ENCODE data around the gene NCOR1.
"Not testable (repeated sequence)": the region's sequence is repeated elsewhere in the genome, so short reads cannot be mapped to it uniquely, and the experiment has no call there.

NCOR1 gene

DNA sequence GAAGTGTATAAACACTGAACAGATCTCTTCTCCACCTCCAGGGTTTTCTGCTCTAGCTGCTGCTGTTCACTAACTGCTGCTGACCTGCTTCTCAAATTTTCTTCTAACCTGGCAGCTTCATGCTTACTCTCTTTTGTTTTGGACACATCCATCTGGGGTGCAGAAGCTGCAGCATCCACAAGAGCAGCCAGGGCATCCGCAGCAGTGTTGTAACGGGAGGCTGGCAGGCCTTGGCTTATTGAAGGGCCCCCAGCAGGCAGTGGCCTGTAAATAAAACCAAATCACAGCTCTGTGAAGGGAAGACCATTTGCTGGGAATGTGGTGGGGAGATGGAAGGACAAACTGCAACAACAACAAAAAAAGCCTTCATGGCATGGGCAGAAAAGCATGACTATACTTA, 153.7 kb downstream of the NCOR1 start:
- no peak overlapping the region for H3K4me3 ChIP-seq (ENCODE audit: low read depth, low read length)
- in situ Hi-C loops (cut with HindIII; ENCODE audit: low sequenced_read_pairs): no loop called here
- no peak for DNase-seq (ENCODE audit: low read depth, low spot score)
- TF ChIP-seq, protein P1, sequence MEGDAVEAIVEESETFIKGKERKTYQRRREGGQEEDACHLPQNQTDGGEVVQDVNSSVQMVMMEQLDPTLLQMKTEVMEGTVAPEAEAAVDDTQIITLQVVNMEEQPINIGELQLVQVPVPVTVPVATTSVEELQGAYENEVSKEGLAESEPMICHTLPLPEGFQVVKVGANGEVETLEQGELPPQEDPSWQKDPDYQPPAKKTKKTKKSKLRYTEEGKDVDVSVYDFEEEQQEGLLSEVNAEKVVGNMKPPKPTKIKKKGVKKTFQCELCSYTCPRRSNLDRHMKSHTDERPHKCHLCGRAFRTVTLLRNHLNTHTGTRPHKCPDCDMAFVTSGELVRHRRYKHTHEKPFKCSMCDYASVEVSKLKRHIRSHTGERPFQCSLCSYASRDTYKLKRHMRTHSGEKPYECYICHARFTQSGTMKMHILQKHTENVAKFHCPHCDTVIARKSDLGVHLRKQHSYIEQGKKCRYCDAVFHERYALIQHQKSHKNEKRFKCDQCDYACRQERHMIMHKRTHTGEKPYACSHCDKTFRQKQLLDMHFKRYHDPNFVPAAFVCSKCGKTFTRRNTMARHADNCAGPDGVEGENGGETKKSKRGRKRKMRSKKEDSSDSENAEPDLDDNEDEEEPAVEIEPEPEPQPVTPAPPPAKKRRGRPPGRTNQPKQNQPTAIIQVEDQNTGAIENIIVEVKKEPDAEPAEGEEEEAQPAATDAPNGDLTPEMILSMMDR (IDR thresholded peaks at IDR 0.05; ENCODE audit: low read depth, low read length): no peak

DNA sequence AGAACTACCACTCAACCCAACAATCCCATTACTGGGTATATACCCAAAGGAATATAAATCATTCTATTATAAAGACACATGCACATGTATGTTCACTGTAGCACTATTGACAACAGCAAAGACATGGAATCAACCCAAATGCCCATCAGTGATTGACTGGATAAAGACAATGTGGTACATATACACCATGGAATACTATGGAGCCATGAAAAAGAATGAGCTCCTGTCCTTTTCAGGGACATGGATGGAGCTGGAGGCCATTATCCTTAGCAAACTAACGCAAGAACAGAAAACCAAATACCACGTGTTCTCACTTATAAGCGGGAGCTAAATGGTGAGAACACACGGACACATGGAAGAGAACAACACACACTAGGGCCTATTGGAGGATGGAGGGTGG, 160.2 kb downstream of the NCOR1 start:
- DNase-seq (ENCODE audit: low read depth, low spot score); H3K4me3 ChIP-seq (ENCODE audit: low read depth, low read length); in situ Hi-C loops (cut with HindIII; ENCODE audit: low sequenced_read_pairs): not testable (repeated sequence)

DNA sequence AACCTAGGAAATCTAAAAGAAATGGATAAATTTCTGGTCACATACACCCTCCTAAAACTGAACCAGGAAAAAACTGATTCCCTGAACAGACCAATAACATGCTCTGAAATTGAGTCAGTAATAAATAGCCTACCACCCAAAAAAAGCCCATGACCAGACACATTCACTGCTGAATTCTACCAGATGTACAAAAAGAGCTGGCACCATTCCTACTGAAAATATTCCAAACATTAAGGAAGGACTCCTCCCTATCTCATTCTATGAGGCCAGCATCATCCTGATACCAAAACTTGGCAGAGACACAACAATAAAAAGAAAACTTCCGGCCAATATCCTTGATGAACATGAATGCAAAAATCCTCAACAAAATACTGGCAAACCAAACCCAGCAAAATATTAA, 162.8 kb downstream of the NCOR1 start:
- in situ Hi-C loops (cut with HindIII; ENCODE audit: low sequenced_read_pairs): no loop called here
- DNase-seq (ENCODE audit: low read depth, low spot score): no peak

DNA sequence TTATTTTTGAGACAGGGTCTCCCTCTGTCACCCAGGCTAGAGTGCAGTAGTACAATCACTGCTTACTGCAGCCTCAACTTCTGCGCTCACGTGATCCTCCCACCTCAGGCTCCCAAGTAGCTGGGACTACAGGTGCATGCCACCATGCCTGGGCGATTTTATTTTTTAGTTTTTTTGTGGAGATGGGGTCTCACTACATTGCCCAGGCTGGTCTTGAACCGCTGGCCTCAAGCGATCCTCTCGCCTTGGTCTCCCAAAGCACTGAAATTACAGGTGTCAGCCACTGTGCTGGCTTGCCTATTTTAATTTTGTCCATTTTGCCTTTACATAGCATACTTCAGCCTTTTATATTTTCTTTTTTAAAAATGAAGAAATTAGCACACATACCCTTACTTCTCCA, 164.5 kb downstream of the NCOR1 start:
- no peak overlapping the region for H3K4me3 ChIP-seq (ENCODE audit: low read depth, low read length)
- no peak for DNase-seq (ENCODE audit: low read depth, low spot score)
- in situ Hi-C loops (cut with HindIII; ENCODE audit: low sequenced_read_pairs): no loop called here
- TF ChIP-seq, protein P1 (IDR thresholded peaks at IDR 0.05; ENCODE audit: low read depth, low read length): no peak

More for the DNA sequence above, 162.8 kb downstream of the NCOR1 start:
- TF ChIP-seq, protein P1 (IDR thresholded peaks at IDR 0.05; ENCODE audit: low read depth, low read length): no peak
- no peak overlapping the region for H3K4me3 ChIP-seq (ENCODE audit: low read depth, low read length)

DNA sequence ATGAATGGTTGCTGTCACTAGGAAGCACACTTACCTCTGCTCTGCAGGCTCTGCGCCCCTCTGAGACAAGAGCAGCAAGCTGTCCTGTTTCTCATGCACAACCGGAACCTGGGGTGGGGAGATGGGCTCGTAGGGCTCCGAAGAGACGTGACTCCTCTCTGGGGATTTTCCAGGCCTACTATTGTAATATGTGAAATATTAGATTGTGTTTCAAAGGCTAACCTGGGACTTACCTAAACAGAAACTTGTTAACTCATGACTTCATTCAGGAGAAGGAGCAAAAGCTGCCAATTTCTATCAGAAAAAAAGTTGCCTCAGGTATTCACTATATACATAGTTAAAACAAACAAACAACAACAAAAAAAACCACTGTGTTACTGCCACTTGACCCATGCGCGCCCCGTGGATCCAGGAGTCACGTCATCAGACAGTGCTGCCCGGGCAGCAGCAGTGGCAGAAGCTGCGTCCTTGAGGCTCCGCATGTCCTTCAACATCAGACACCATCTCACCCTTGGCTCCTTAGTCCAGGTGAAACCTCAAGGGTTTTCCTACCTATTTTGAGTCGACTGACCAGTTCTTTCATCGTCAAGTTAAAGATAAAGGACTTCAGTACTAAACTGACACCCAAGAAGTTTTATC, 166.4 kb downstream of the NCOR1 start:
- in situ Hi-C loops (cut with HindIII; ENCODE audit: low sequenced_read_pairs): no loop called here
- no peak overlapping the region for H3K4me3 ChIP-seq (ENCODE audit: low read depth, low read length)
- no peak for DNase-seq (ENCODE audit: low read depth, low spot score)
- TF ChIP-seq, protein P1 (IDR thresholded peaks at IDR 0.05; ENCODE audit: low read depth, low read length): no peak

DNA sequence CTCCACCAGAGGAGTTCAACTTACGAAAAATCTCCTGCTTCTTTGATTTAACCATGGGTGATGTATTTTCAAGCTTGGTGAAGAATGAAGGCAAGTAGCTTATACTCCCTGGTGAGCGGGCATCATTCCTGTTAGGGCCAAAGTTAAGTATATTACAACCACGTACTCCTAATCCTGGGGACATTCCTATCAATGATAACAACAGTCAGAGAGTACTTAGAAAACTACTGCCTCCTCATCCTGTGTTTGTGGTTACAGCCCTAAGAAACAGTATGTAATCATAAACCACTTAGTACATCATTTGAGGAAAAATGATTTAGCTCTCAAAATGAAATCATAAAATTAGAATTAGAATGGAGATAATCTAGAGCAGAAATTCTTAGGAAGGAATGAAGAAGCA, 168.4 kb downstream of the NCOR1 start:
- no peak overlapping the region for H3K4me3 ChIP-seq (ENCODE audit: low read depth, low read length)
- no peak for DNase-seq (ENCODE audit: low read depth, low spot score)
- in situ Hi-C loops (cut with HindIII; ENCODE audit: low sequenced_read_pairs): no loop called here
- TF ChIP-seq, protein P1 (IDR thresholded peaks at IDR 0.05; ENCODE audit: low read depth, low read length): no peak

DNA sequence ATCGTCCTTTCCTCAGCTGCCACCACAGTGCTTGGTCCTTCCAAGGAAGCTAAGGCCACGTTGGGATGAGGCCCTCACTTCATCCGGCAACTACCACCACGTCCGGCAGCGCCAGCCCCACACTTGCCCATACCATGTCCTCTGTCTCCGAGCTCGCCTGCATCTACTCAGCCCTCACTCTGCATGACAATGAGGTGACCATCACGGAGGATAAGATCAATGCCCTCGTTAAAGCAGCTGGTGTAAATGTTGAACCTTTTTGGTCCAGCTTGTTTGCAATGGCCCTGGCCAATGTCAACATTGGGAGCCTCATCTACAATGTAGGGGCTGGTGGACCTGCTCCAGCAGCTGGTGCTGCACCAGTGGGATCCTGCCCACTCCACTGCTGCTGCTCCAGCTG, 170.8 kb downstream of the NCOR1 start:
- no peak for DNase-seq (ENCODE audit: low read depth, low spot score)
- TF ChIP-seq, protein P1 (IDR thresholded peaks at IDR 0.05; ENCODE audit: low read depth, low read length): no peak
- in situ Hi-C loops (cut with HindIII; ENCODE audit: low sequenced_read_pairs): no loop called here
- no peak overlapping the region for H3K4me3 ChIP-seq (ENCODE audit: low read depth, low read length)

Measured in astrocyte of the spinal cord (primary cell).